ENCODE measurements around the gene CDKN2D.

Gene CDKN2D

DNA sequence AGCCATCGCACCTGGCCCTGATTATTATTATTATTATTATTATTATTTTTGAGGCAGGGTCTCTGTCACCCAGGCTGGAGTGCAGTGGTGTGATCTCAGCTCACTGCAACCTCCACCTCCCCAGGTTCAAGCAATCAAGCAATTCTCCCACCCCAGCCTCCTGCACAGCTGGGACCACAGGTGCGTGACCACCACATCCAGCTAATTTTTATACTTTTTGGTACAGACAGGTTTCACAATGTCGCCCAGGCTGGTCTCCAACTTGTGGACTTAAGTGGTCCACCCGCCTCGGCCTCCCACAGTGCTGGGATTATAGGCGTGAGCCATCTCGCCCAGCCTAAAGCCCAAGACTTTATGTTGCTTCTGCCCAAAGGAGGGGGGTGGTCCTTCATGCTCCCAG, 24.4 kb upstream of the CDKN2D start:
- TF ChIP-seq, protein P1, sequence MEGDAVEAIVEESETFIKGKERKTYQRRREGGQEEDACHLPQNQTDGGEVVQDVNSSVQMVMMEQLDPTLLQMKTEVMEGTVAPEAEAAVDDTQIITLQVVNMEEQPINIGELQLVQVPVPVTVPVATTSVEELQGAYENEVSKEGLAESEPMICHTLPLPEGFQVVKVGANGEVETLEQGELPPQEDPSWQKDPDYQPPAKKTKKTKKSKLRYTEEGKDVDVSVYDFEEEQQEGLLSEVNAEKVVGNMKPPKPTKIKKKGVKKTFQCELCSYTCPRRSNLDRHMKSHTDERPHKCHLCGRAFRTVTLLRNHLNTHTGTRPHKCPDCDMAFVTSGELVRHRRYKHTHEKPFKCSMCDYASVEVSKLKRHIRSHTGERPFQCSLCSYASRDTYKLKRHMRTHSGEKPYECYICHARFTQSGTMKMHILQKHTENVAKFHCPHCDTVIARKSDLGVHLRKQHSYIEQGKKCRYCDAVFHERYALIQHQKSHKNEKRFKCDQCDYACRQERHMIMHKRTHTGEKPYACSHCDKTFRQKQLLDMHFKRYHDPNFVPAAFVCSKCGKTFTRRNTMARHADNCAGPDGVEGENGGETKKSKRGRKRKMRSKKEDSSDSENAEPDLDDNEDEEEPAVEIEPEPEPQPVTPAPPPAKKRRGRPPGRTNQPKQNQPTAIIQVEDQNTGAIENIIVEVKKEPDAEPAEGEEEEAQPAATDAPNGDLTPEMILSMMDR (IDR thresholded peaks at IDR 0.05) = no peak
- H3K27ac ChIP-seq = peak overlapping the region in 1 of 2 donors; percentile 65
- no peak for DNase-seq (ENCODE audit: low spot score)
- H3K4me3 ChIP-seq = no peak overlapping the region

DNA sequence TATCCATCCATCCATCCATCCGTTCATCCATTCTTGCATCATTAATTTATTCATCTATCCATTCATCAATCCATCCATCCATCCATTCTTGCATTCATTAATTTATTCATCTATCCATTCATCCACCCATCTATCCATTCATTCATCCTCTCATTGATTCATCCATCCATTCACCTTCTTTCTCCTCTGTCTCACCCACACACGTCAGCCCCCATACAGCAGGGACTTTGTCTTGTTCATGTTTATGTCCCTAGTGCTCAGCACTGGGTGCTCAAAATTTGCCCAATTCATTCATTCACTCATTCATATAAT, 19.0 kb upstream of the CDKN2D start:
- DNase-seq (ENCODE audit: low spot score) = no peak
- Histone ChIP-seq H3K27ac (no peak overlapping the region), H3K4me3 (no peak overlapping the region)
- TF ChIP-seq, protein P1 (IDR thresholded peaks at IDR 0.05) = no peak

DNA sequence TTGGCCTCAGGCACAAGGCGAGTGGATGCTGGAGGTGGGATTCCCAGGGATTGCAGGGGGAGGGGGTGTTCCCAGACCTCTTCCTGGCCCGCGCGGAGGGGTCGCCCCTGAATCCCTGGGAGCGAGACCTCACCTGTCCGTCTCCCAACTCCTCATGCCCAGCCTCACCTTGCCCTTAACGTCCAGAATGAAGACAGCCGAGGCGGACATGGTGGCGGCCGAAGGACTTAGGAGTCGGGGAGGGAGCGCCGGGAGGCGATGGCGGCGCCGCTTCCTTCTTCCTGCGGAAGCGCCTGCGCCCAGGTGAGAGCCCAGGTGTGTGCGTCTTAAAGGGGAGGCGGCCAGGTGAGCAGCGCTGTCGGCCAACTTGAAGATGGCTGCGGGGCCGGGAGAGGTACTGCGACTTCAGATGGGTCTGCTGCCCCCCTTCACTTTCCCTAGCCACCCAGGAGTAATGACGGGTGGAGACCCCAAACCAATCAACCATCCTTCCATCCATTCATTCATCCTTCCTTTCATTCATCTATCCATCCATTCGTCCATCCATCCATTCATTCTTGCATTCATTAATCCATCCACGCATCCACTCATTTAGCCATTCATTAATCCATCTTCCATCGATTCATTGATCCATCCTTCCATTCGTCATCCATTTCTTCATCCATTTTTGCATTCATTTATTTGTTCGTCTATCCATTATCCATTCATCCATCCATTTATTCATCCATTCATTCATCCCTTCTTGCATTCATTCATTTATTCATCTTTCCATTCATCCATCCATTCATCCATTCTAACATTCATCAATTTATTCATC, 18.5 kb upstream of the CDKN2D start, which contains the start of gene AP1M2:
Gene AP1M2 (minus strand): TSS at position 291 of the 817 bp plus-strand sequence. CDS start 81 bp downstream, at position 210.
- Histone ChIP-seq H3K4me3 (no peak within 1 kb of the TSS), H3K27ac (no peak within 1 kb of the TSS)
- TF ChIP-seq, protein P1 (IDR thresholded peaks at IDR 0.05) = no peak
- no peak for DNase-seq (ENCODE audit: low spot score)

DNA sequence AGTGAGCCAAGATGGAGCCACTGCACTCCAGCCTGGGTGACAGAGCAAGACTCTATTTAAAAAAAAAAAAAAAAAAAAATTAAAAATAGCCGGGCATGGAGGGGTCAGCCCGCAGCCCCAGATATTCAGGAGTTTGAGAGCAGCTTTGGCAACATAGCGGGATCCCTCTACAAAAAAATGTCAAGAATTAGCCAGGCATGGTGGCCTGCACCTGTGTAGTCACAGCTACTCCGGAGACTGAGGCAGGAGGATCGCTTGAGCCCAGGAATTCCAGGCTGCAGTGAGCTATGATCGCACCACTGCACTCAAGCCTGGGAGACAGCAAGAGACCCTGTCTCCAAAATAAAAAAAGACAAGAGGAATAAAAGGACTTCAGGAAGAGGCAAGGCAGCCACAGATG, 17.6 kb upstream of the CDKN2D start:
- no peak overlapping the region for H3K4me3 ChIP-seq
- DNase-seq (ENCODE audit: low spot score) = no peak
- no peak overlapping the region for H3K27ac ChIP-seq
- TF ChIP-seq, protein P1 (IDR thresholded peaks at IDR 0.05) = no peak

DNA sequence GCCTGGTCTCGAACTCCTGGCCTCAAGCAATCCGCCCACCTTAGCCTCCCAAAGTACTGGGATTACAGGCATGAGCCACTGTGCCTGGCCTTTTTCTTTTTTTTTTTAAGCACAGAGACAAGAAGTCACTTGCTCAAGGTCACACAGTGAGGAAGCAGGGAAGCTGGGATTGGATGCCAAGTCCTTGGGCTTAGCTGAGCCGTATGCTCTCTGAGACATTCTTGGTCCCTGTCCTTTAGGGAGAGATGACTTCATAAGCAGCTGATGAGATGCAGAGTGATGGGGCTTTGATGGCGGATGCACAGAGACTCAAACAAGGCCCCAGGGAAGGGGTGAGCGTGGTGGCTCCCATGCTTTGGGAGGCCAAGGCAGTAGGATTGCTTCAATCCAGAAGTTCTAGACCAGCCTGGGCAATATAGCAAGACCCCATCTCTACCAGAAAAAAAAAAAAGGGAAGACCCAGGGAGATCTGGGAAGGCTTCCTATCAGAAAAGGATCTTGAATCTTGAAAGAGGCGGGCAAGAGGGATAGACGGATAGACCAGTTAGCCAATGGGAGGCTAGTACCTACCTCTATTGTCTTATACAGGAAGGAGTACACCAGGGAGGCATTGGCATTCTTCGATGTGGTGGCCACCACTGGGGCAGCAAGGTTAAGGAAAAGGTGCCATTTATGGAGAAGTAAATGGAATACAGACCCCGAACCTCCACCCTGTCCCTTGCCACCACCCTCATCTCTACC, 14.4 kb upstream of the CDKN2D start:
- TF ChIP-seq, protein P1 (IDR thresholded peaks at IDR 0.05) = no peak
- Histone ChIP-seq H3K4me3 (no peak overlapping the region), H3K27ac (no peak overlapping the region)
- DNase-seq (ENCODE audit: low spot score) = no peak

DNA sequence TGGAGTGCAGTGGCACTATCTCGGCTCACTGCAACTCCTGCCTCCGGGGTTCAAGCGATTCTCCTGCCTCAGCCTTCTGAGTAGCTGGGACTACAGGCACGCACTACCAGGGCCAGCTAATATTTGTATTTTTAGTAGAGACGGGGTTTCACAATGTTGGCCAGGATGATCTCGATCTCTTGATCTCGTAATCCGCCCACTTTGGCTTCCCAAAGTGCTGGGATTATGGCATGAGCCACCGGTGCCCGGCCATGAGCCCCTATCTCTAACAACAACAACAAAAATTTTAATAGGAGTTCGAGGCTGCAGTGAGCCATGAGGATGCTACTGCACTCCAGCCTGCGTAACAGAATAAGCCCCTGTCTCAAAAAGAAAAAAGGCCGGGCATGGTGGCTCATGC, 13.3 kb upstream of the CDKN2D start:
- H3K27ac ChIP-seq = no peak overlapping the region
- no peak for DNase-seq (ENCODE audit: low spot score)
- TF ChIP-seq, protein P1 (IDR thresholded peaks at IDR 0.05) = no peak
- no peak overlapping the region for H3K4me3 ChIP-seq
